ENCODE results near the gene MPZL3. TPM values are rescaled to one million over a fixed set of nuclear protein-coding genes. Genes with fewer than 3 reads are reported as not detected.

MPZL3 gene
- total RNA-seq, 1 experiment from 2014 or later, result 0.52 TPM

GRCh38 chr11:118240999-118241763 lies 11.0 kb downstream of the MPZL3 start:
- no peak overlapping the region for H3K4me3 ChIP-seq (ENCODE audit: low read depth, low read length, poor library complexity, severe bottlenecking)
- H3K27ac ChIP-seq (ENCODE audit: low read depth, low read length, poor library complexity, severe bottlenecking), result no peak overlapping the region
- DNase-seq (ENCODE audit: low spot score), result no peak
- POLR2A ChIA-PET (ENCODE audit: low non-redundant PET), result no interaction called here
- H3K4me1 ChIP-seq (ENCODE audit: insufficient read depth, low read length, poor library complexity, severe bottlenecking), result no peaks in the 10 kb centered on the region
- BruUV-seq (replicated peaks), result no TSS peak
- H3K27me3 ChIP-seq (replicated peaks; ENCODE audit: insufficient read depth, low read depth, low read length, poor library complexity), result peaks cover 48% of the 10 kb centered on the region
- H3K36me3 ChIP-seq (ENCODE audit: insufficient read depth, low read length, poor library complexity, severe bottlenecking), result no peaks in the 10 kb centered on the region
- no peak for TF ChIP-seq EZH2 (IDR thresholded peaks at IDR 0.05; ENCODE audit: borderline replicate concordance, low read depth, low read length, poor library complexity, severe bottlenecking)
- TF ChIP-seq CTCF (conservative IDR thresholded peaks at IDR 0.05; ENCODE audit: low read depth, low read length), result no peak
- intact Hi-C loops (cut with micrococcal nuclease; ENCODE audit: unreplicated experiment), result no loop called here
- CTCF ChIA-PET, result no interaction called here
- H3K9me3 ChIP-seq (ENCODE audit: low read depth, low read length, poor library complexity, severe bottlenecking), result no peaks in the 10 kb centered on the region

- BruUV-seq (replicated peaks), result no TSS peak
- H3K4me3 ChIP-seq (ENCODE audit: low read depth, low read length, poor library complexity, severe bottlenecking), result no peak overlapping the region
- H3K27me3 ChIP-seq (replicated peaks; ENCODE audit: insufficient read depth, low read depth, low read length, poor library complexity), result peaks cover 50% of the 10 kb centered on the region
- ChIA-PET CTCF (interaction anchor here (0.6 kb wide), 1 partner anchor 18 kb away, joined by 3 read pairs; no protein-coding TSS in a partner anchor), POLR2A (ENCODE audit: low non-redundant PET) (no interaction called here)
- no peaks in the 10 kb centered on the region for H3K9me3 ChIP-seq (ENCODE audit: low read depth, low read length, poor library complexity, severe bottlenecking)
- intact Hi-C loops (cut with micrococcal nuclease; ENCODE audit: unreplicated experiment), result no loop called here
- no peak for DNase-seq (ENCODE audit: low spot score)
- TF ChIP-seq CTCF (conservative IDR thresholded peaks at IDR 0.05; ENCODE audit: low read depth, low read length) (no peak), EZH2 (IDR thresholded peaks at IDR 0.05; ENCODE audit: borderline replicate concordance, low read depth, low read length, poor library complexity, severe bottlenecking) (no peak)
- H3K36me3 ChIP-seq (ENCODE audit: insufficient read depth, low read length, poor library complexity, severe bottlenecking), result no peaks in the 10 kb centered on the region
- H3K27ac ChIP-seq (ENCODE audit: low read depth, low read length, poor library complexity, severe bottlenecking), result no peak overlapping the region
- no peaks in the 10 kb centered on the region for H3K4me1 ChIP-seq (ENCODE audit: insufficient read depth, low read length, poor library complexity, severe bottlenecking)
Measured at GRCh38 chr11:118239509-118240205, 12.5 kb downstream of the MPZL3 start.

GRCh38 chr11:118238929-118239328 lies 13.2 kb downstream of the MPZL3 start:
- CTCF ChIA-PET, result no interaction called here
- no peak for DNase-seq (ENCODE audit: low spot score)
- Histone ChIP-seq H3K36me3 (ENCODE audit: insufficient read depth, low read length, poor library complexity, severe bottlenecking) (no peaks in the 10 kb centered on the region), H3K27ac (ENCODE audit: low read depth, low read length, poor library complexity, severe bottlenecking) (no peak overlapping the region), H3K4me1 (ENCODE audit: insufficient read depth, low read length, poor library complexity, severe bottlenecking) (no peaks in the 10 kb centered on the region), H3K9me3 (ENCODE audit: low read depth, low read length, poor library complexity, severe bottlenecking) (no peaks in the 10 kb centered on the region), H3K4me3 (ENCODE audit: low read depth, low read length, poor library complexity, severe bottlenecking) (no peak overlapping the region), H3K27me3 (replicated peaks; ENCODE audit: insufficient read depth, low read depth, low read length, poor library complexity) (peaks cover 52% of the 10 kb centered on the region)
- POLR2A ChIA-PET (ENCODE audit: low non-redundant PET), result no interaction called here
- no TSS peak for BruUV-seq (replicated peaks)
- intact Hi-C loops (cut with micrococcal nuclease; ENCODE audit: unreplicated experiment), result no loop called here
- TF ChIP-seq CTCF (conservative IDR thresholded peaks at IDR 0.05; ENCODE audit: low read depth, low read length), result no peak
- no peak for TF ChIP-seq EZH2 (IDR thresholded peaks at IDR 0.05; ENCODE audit: borderline replicate concordance, low read depth, low read length, poor library complexity, severe bottlenecking)
